Activated T-helper 1 cell treated with Interleukin-2 at 50 U/mL for 16 hours (primary cell): ENCODE measurements around the gene PTPN12.
"Not testable (repeated sequence)": the region's sequence is repeated elsewhere in the genome, so short reads cannot be mapped to it uniquely, and the experiment has no call there.

ENCODE experiments used
- DNase-seq: peaks from one replicate; pipeline ENCODE4 v3.0.0-alpha.2; 2020; ENCODE audit warnings: low read depth

Gene PTPN12

DNA sequence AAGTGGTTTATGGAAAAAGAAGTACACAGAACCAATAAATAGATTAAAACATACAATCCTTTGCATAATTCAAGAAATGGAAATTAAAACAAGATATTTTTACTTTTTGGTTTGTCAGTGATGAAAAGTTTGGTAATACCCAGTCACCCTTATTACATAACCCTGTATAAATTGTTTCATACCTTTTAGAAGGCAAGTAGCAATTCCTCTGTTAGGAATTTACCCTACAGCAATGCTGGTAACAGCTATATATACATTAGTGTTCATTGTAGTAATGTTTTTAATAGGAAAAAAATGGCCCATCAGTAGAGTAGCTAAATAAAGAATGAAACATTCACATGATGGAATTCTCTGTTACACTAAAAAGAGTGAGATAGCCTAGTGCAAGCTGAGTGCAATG is 42.7 kb downstream of the PTPN12 start:
- no peak for DNase-seq

DNA sequence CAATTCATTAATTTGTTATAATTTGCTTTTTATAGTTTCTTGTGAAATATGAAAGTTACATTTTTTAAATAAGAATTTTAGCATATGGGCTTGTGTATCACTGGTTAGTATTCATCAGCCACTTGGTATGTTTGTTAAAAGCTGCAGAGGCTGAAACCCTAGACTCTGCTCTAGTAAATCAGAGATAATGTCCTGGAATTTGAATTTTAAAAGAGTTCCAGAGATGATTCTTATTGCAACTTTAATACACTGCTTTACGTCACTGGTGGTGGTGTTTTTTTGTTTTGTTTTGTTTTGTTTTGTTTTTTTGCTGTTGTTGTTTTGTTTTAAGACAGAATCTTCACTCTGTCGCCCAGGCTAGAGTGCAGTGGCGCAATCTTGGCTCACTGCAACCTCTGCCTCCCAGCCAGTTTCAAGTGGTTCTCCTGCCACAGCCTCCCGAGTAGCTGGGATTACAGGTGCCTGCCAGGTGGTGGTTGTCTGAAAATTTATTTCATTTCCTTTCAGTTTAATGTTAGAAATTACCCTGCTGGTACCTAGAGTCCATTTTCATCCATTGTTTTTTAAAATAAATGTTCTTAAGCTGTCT is 43.8 kb downstream of the PTPN12 start:
- DNase-seq, result no peak

- DNase-seq, result no peak
Observed at GRCh38 chr7:77587272-77587671, 50.2 kb downstream of the PTPN12 start.

DNA sequence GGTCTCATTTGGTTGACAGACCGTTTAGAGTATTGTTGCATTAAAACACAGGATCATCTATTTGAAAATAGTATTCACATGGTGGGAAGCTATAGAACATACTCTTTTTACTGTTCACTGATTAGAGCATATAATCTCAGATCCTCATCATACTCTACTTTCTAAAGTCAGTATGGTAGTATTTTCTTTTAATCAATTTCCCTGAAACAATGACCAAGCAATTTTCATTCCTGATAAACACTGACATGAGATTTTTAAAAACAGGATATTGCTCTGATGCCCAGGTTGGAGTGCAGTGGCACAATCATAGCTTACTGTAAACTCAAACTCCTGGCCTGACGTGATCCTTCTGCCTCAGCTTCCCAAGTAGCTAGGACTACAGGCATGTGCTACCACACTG is 63.9 kb downstream of the PTPN12 start:
- DNase-seq, result no peak

GRCh38 chr7:77606562-77606961 is 69.5 kb downstream of the PTPN12 start:
- no peak for DNase-seq

DNA sequence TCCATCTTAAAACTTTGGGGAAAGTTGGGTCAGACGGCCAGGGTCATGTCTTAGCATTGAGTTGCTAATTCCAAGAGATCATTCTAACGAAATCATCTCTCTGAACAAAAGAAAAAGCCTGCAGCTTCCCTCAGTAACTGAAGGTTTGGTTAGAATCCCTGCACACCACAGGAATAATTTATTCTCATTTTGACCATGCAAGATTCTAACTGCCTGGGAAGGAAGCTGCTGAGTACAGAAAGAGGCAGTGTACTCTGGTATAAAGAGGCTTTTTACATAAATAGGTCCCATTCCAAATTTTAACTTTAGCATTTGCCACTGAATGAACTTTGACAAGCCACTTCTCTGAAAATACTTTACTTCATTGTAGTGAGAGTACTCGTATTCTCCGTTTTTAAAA is 82.2 kb downstream of the PTPN12 start:
- DNase-seq, result no peak

DNA sequence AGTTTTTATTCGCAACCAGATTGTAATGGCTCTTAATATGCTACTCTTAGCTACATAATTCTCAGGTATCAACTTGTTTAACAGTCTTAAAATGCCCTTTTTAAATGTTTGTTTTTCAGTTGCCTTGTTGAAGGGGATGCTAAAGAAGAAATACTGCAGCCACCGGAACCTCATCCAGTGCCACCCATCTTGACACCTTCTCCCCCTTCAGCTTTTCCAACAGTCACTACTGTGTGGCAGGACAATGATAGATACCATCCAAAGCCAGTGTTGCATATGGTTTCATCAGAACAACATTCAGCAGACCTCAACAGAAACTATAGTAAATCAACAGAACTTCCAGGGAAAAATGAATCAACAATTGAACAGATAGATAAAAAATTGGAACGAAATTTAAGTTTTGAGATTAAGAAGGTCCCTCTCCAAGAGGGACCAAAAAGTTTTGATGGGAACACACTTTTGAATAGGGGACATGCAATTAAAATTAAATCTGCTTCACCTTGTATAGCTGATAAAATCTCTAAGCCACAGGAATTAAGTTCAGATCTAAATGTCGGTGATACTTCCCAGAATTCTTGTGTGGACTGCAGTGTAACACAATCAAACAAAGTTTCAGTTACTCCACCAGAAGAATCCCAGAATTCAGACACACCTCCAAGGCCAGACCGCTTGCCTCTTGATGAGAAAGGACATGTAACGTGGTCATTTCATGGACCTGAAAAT is 89.7 kb downstream of the PTPN12 start:
- no peak for DNase-seq

GRCh38 chr7:77627309-77627676 is 90.2 kb downstream of the PTPN12 start:
- no peak for DNase-seq

- DNase-seq, result no peak
Observed at GRCh38 chr7:77629797-77630196, 92.7 kb downstream of the PTPN12 start.

DNA sequence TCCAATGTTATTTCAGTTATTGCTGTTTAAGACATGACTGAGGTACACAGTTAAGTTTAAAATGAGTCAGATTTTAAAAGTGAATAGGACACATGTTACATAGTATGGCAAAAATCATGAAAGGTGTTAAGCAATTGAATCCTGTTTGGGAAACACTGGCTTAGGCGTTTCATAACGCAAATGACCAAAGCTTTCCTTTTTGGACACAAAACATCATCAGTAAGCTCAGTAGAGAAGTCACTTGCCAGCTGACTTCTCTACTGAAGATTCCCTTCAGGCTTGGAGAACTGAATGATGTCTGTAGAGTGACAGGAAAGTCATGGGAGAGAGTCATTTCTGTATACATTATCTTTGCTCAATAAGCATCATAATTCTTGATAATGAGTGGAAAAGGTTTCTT is 94.7 kb downstream of the PTPN12 start:
- DNase-seq, result no peak

DNA sequence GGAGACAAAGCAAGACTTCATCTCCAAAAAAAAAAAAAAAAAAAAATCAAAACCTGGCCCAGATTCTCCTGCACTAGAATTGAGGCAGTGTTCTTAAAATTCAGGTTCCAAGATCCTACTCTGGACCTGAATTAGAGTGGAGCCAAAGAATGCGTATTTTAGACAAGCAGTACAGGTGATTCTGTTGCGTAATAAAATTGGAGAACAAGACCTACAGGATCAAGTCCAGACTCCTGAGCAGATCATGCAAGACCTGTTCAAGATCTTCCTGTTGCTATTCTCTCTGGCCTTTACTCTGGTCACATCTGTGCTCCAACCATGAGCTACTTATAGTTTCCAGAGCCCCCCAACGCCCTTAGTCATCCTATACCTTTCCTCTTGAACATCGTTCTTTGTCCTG is 107.7 kb downstream of the PTPN12 start:
- no peak for DNase-seq

DNA sequence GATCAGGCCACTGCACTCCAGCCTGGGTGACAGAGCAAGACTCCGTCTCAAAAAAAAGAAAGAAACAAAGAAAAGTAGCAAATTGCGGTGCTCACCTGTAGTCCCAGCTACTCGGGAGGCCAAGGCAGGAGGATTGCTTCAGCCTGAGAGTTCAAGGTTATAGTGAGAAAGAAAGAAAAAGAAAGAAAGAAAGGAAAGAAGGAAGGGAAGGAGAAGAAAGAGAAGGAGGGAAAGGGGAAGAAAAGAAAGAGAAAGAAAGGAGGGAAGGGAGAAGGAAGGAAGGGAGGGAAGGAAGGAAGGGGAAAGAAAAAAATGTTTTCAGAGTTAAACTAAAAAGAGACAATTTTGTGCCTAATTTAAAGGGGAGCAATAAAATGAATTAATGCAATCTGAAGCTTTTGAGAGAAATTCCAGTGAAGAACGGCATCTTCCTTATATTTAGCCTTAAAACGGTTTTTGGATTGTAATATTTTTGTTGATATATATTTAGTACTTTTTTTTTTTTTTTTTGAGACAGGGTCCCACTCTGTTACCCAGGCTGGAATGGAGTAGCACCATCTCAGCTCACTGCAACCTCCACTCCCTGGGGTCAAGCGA is 111.7 kb downstream of the PTPN12 start:
- no peak for DNase-seq

DNA sequence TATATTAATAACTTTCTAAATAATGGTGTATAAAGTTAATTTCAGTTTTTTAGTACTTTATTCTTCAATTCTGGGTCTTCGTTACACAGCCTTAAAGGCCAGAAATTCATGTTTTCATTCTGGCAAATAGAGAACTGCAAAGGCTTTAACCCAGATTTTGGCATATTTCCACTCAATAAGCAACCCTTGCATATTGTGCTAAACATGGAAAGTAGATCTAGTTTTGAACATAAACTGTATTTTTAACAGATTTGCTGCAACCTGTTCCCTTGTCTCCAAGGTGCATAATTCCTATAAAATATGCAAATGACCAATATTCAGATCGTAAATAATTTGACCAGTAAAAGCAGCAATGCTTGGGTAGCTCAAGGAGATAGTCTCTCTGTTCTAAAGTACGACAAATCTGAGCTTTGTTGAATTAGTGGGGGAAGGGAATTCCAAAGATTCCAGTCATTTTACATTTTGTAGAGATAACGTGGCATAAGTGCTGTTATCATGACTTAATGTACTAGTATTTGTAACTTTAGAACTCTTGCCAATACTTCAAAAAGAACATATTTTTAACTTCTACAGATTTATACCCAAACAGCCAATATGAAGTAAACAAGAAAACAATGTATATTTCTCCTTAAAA is 112.7 kb downstream of the PTPN12 start:
- no peak for DNase-seq

- DNase-seq, result no peak
Observed at GRCh38 chr7:77651575-77652162, 114.6 kb downstream of the PTPN12 start.

- DNase-seq, result not testable (repeated sequence)
Observed at GRCh38 chr7:77652826-77653225, 115.7 kb downstream of the PTPN12 start.

- DNase-seq, result no peak
Observed at GRCh38 chr7:77653572-77653971, 116.5 kb downstream of the PTPN12 start.

DNA sequence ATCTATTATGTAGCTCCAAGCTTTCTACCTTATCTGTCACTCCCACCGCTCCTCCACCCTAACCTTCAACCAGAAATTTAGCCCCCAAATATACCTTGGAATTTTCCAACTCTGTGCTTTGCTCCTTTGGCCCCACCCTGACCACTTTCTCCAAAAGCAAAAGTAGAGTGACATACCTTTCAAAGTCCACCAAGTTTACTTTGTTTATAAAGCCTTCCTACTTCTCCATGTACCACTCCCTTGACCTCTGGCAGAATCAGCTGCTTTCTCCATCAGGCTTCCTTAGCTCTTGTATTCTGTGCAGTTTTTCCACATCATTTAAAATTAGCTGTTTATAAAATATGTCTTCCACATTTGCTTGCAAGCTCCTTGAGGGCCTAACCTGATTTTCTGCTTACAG is 118.3 kb downstream of the PTPN12 start:
- no peak for DNase-seq

DNA sequence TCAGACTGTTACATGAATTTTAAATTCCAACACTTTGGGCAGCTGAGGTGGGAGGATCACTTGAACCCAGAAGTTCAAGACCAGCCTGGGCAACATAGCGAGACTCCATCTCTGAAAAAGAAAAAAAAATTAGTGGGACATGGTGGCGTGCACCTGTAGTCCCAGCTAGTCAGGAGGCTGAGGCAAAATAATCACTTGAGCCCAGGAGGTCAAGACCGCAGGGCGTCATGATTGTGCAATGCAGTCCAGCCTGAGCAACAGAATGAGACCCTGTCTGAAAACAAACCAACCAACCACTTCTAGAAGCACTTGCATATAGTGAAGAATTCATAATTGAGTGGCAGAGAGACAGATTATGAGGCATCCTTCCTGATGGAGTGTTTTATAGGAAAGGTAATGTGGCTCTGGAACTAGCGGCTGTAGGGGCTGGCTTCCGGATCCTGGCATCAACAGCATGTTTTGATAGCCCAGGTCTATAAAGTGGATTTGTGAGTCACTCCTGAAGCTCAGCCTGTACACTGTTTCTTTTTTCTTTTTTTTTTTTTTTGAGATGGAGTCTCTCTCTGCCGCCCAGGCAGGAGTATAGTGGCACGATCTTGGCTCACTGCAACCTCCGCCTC is 118.9 kb downstream of the PTPN12 start:
- no peak for DNase-seq

DNA sequence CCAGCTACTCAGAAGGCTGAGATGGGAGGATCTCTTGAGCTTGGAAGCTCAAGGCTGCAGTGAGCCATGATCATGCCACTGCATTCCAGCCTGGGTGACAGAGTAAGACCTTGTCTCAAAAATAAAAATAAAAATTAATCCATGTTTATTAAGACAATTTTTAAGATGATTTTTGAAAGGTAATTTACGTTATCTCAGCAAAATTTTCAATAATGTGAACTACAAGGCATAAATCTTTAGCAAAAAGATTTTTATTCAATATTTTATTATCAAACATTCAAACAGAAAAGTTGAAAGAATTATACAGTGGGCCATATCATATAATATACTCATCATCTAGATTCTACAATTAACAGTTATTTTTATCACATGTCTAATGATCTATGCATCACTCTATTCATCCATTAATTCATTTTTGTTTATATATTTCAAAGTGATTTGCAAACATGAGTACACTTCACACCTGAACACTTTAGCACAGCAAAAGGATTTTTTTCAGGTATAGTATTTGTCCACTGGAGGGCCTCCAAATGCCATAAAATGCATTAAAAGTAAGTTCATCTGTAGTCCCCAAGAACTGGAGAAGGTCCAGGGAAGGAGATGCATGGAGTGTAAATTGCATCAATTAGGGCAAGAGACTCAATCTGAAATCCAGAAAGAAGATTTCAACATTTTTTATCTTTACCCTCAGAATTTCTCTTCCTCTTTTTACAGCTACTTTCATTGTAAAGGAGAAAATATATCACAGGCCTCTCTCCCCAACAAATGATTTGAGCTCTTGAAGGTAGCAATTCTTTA is 120.5 kb downstream of the PTPN12 start:
- no peak for DNase-seq

DNA sequence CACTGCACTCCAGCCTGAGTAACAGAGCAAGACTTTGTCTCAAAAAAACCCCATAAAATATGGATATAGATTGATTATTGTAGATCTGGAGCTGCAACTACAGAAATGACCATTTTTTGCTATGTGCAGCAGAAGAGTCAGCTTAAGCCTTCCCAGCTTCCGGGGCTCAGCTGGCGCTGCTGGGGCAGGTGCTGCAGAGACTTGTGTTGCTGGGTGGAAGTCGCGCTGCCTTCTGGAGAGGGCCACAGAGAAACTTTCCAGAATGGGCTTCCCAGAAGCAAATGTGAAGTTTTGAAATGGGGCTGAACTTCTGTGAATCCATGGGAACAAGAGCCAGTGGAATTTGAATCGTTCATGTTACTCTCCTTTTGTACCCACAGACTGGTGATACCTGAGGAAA is 121.8 kb downstream of the PTPN12 start:
- DNase-seq, result no peak

DNA sequence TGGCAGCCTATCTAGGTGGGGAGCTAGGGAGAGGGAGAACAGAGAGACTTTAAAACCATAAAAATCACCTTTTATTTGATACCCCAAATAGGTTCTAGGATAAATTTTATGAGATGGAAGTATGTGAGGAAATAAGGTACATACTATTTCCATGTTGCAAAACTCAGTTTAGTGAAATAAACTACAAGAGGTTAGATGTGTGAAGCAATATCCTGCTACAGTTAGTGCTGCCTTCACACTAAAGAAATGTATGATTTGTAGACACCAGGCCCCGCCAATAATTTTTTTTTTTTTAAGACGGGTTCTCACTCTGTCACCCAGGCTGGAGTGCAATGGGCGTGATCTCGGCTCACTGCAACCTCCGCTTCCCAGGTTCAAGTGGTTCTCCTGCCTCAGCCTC is 124.7 kb downstream of the PTPN12 start:
- DNase-seq, result no peak

- no peak for DNase-seq
Observed at GRCh38 chr7:77662869-77663268, 125.8 kb downstream of the PTPN12 start.
